ENCODE data around the gene PYCR2. TPM values are rescaled to one million over a fixed set of nuclear protein-coding genes. Genes with fewer than 3 reads are reported as not detected.

Gene PYCR2
- total RNA-seq, 1 donor from 2014 or later = 126 TPM

DNA sequence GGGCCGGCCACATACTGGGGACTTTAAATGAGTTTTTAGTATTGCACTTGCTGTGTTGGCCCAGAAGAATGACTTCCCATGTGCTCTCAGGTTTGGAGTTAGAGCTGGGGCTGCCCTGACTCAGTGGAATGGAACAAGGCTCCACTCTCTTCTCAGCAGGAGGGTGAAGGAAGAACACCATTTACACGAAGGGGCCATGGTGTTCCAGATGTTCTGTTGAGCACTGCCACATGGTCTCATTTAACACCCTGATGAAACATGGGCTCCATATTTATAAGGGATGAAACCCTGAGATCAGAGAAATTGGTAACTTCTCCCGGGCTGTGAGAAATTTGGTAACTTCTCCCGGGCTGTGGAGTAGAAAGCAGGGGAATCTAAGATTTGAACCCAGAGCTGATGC lies 5.8 kb downstream of the PYCR2 start:
- no peak for DNase-seq (ENCODE audit: low spot score in 2 of 2)
- no peak overlapping the region for H3K4me3 ChIP-seq
- H3K27ac ChIP-seq = no peak overlapping the region
- no peaks in the 10 kb centered on the region for H3K27me3 ChIP-seq
- peaks cover 23 to 40% of the 10 kb centered on the region in 2 donors for H3K36me3 ChIP-seq
- peaks cover 2 to 16% of the 10 kb centered on the region in 2 donors for H3K4me1 ChIP-seq
- intact Hi-C loops (cut with DNase I) = no loop called here
- H3K9me3 ChIP-seq = no peaks in the 10 kb centered on the region
- TF ChIP-seq, protein P1, sequence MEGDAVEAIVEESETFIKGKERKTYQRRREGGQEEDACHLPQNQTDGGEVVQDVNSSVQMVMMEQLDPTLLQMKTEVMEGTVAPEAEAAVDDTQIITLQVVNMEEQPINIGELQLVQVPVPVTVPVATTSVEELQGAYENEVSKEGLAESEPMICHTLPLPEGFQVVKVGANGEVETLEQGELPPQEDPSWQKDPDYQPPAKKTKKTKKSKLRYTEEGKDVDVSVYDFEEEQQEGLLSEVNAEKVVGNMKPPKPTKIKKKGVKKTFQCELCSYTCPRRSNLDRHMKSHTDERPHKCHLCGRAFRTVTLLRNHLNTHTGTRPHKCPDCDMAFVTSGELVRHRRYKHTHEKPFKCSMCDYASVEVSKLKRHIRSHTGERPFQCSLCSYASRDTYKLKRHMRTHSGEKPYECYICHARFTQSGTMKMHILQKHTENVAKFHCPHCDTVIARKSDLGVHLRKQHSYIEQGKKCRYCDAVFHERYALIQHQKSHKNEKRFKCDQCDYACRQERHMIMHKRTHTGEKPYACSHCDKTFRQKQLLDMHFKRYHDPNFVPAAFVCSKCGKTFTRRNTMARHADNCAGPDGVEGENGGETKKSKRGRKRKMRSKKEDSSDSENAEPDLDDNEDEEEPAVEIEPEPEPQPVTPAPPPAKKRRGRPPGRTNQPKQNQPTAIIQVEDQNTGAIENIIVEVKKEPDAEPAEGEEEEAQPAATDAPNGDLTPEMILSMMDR (IDR thresholded peaks at IDR 0.05) = no peak

DNA sequence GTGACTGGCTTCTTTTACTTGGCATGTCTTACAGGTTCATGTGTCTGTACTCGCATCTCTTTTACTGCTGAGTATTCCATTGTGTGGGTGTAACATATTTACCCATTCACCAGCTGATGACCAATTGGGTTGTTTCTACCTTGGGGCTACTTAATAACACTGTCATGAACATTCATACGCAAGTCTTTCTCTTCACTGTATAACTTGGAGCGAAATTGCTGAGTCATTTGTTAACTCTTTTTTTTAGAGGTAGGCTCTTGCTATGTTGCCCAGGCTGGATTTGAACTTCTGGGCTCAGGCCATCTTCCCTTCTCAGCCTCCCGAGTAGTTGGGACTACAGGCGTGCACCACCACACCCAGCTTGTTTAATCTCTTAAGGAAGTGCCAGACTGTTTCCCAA lies 6.5 kb downstream of the PYCR2 start:
- TF ChIP-seq, protein P1 (IDR thresholded peaks at IDR 0.05) = no peak
- no peak for DNase-seq (ENCODE audit: low spot score in 2 of 2)
- H3K36me3 ChIP-seq = peaks cover 23 to 40% of the 10 kb centered on the region in 2 donors
- no peak overlapping the region for H3K27ac ChIP-seq
- H3K27me3 ChIP-seq = no peaks in the 10 kb centered on the region
- no peak overlapping the region for H3K4me3 ChIP-seq
- peaks cover 2 to 8% of the 10 kb centered on the region in 2 donors for H3K4me1 ChIP-seq
- intact Hi-C loops (cut with DNase I) = no loop called here
- no peaks in the 10 kb centered on the region for H3K9me3 ChIP-seq

DNA sequence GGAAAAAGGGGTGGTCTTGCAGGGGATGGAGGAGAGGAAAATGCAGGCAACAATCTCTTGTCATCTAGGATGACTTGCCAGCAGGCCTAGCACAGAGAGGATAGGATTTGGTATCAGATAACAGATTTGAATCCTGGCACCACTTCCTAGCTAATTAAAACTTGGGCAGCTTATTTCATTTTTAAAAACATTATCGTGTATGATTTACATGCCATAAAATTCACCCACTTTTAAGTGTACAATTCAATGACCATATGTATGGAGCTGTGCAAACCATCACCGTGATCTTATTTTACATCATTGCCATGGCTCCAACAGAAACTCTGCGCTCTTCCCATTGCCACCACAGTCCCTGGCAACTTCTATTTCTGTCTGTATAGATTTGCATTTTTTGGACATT lies 6.9 kb downstream of the PYCR2 start:
- DNase-seq (ENCODE audit: low spot score in 2 of 2) = no peak
- intact Hi-C loops (cut with DNase I) = no loop called here
- Histone ChIP-seq H3K27me3 (no peaks in the 10 kb centered on the region), H3K36me3 (peaks cover 20 to 38% of the 10 kb centered on the region in 2 donors), H3K4me1 (peaks cover 2 to 5% of the 10 kb centered on the region in 2 donors), H3K4me3 (no peak overlapping the region), H3K27ac (no peak overlapping the region), H3K9me3 (no peaks in the 10 kb centered on the region)
- TF ChIP-seq, protein P1 (IDR thresholded peaks at IDR 0.05) = no peak

DNA sequence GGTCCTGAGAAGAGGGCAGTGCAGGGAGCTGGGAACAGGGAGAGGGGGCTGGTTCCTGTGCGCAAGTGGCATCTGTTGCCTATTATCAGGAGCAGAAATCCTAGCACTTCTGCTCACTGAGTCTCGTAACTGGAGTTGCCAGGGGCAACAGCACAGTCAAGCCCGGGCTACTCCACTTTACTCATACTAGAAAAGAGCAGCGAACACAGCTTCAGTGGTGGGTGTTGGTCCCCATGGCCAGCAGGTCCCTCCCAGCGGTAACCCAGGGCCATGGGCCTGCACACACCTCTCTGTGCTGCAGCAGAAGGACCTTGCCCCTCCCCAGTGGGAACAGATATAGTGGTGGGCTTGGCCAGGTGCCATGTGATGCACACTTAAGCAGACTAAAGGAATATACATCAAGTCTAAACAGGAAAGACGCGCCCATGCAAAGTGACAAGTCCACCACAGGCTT lies 8.5 kb downstream of the PYCR2 start:
- no peak overlapping the region for H3K4me3 ChIP-seq
- no peaks in the 10 kb centered on the region for H3K9me3 ChIP-seq
- no peak for DNase-seq (ENCODE audit: low spot score in 2 of 2)
- TF ChIP-seq, protein P1 (IDR thresholded peaks at IDR 0.05) = no peak
- no peak overlapping the region for H3K27ac ChIP-seq
- H3K27me3 ChIP-seq = no peaks in the 10 kb centered on the region
- peaks cover 5 to 6% of the 10 kb centered on the region in 2 donors for H3K4me1 ChIP-seq
- intact Hi-C loops (cut with DNase I) = no loop called here
- peaks cover 13 to 24% of the 10 kb centered on the region in 2 donors for H3K36me3 ChIP-seq

DNA sequence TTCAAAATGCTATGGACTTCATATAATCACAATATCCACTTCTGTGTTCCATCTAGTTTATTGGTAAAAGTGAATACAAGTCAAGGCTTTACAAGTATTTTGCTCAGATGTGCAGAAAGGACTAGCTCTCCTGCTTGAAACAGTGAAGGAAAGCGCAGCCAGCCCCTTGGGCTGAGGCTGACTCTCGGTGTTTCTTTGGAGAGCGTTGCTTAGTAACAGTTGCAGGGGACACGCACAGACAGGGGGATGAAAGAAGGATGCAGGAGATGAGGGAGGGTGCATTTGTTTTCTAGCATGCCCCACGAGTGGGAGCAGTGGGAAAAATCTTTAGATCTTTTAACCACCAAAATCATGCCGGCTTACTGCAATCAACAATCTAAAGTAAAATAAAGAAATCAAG lies 9.1 kb downstream of the PYCR2 start:
- DNase-seq (ENCODE audit: low spot score in 2 of 2) = no peak
- Histone ChIP-seq H3K4me1 (peaks cover under 1 to 6% of the 10 kb centered on the region in 2 donors), H3K4me3 (no peak overlapping the region), H3K27me3 (no peaks in the 10 kb centered on the region), H3K27ac (no peak overlapping the region), H3K9me3 (no peaks in the 10 kb centered on the region), H3K36me3 (peaks cover 13 to 21% of the 10 kb centered on the region in 2 donors)
- intact Hi-C loops (cut with DNase I) = loop anchor here (5.0 kb wide), 1 partner anchor 62 kb away; no protein-coding TSS in a partner anchor
- TF ChIP-seq, protein P1 (IDR thresholded peaks at IDR 0.05) = no peak

DNA sequence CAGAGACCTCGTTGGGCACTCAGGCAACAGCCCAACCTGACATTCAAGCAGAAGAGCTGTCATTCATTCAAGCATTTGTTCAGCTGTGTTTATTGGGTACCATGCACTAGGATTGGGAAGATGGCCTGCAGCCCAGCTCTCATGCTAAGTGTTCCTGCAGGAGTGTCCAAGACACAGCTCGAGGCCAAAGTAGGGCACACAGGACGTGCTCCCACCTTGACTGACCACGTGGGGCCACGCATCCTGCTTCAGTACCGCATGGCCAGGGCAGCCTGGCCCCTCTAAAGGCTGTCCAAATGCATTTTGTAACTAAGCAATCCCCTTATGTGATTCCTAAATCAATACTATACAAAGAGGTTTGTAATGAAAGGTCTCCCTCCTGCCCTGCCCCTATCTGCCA lies 9.7 kb downstream of the PYCR2 start:
- DNase-seq (ENCODE audit: low spot score in 2 of 2) = no peak
- H3K36me3 ChIP-seq = peaks cover 13 to 21% of the 10 kb centered on the region in 2 donors
- no peak overlapping the region for H3K27ac ChIP-seq
- intact Hi-C loops (cut with DNase I) = loop anchor here (5.0 kb wide), 1 partner anchor 63 kb away; no protein-coding TSS in a partner anchor
- H3K4me1 ChIP-seq = peaks cover 0 to 4% of the 10 kb centered on the region in 2 donors
- no peak overlapping the region for H3K4me3 ChIP-seq
- TF ChIP-seq, protein P1 (IDR thresholded peaks at IDR 0.05) = no peak
- H3K27me3 ChIP-seq = no peaks in the 10 kb centered on the region
- no peaks in the 10 kb centered on the region for H3K9me3 ChIP-seq

All from ascending aorta (tissue), 2 donors.